ENCODE data around the gene KIAA1671.

GRCh38 chr22:25165785-25166184 lies 213.3 kb downstream of the KIAA1671 start:
- TF ChIP-seq CTCF (IDR thresholded peaks at IDR 0.05), result no peak
- no peak for TF ChIP-seq POLR2A (IDR thresholded peaks at IDR 0.05)
